H1 (cell line): Measurements from ENCODE around the gene KDM6A. TPM values are rescaled to one million over a fixed set of nuclear protein-coding genes. Genes with fewer than 3 reads are reported as not detected.
A peak's percentile ranks its signal among the peaks of the same experiment; 100 is the strongest.

Experiments used
- CTCF ChIA-PET: fragments of 300-600 bp; sonication (Branson Sonifier 250); formaldehyde crosslinking; loops from one replicate; lab custom pipeline; 2021; ENCODE audit not compliant: partially characterized antibody; lab: Charles Lee
- POLR2A ChIA-PET: fragments of 300-600 bp; sonication (Branson Sonifier 250); formaldehyde crosslinking; loops from one replicate; lab custom pipeline; 2021; ENCODE audit warnings: inconsistent platforms; ENCODE audit not compliant: partially characterized antibody; lab: Charles Lee
- DNase-seq, 2 experiments: peaks; one replicate each; pipeline versions ENCODE4 v3.0.0 to v3.0.0-alpha.2; 2010 to 2022; ENCODE audit warnings: low spot score in 2 of 2, low read depth in 1 of 2, mixed read lengths in 1 of 2
- FAIRE-seq: peaks from 2 replicates; lab custom pipeline; 2011; peaks lifted over from hg19 to GRCh38; lab: Jason Lieb, UNC
- H2AFZ ChIP-seq: 2 replicates; pipeline ENCODE4 v1.8.1; 2012; ENCODE audit warnings: low read length, inconsistent platforms
- H2AK5ac ChIP-seq: 2 replicates; pipeline ENCODE4 v1.6.1; 2013; ENCODE audit warnings: low read depth, low read length
- H2BK120ac ChIP-seq: replicated peaks from 2 replicates; pipeline ENCODE3; 2013; ENCODE audit warnings: low read depth, low read length, inconsistent platforms
- H2BK12ac ChIP-seq: 2 replicates; pipeline ENCODE4 v1.6.1; 2013; ENCODE audit warnings: low read depth, low read length
- H2BK15ac ChIP-seq: 2 replicates; pipeline ENCODE4 v1.6.1; 2013; ENCODE audit warnings: low read length
- H2BK20ac ChIP-seq: 2 replicates; pipeline ENCODE4 v1.6.1; 2013; ENCODE audit warnings: low read length
- H2BK5ac ChIP-seq: 2 replicates; pipeline ENCODE4 v1.6.1; 2013; ENCODE audit warnings: low read depth, low read length
- H3K14ac ChIP-seq: 2 replicates; pipeline ENCODE4 v1.6.1; 2013; ENCODE audit warnings: inconsistent platforms; ENCODE audit not compliant: insufficient read length
- H3K18ac ChIP-seq: 2 replicates; pipeline ENCODE4 v1.6.1; 2013; ENCODE audit warnings: low read length; ENCODE audit errors: extremely low read depth
- H3K23ac ChIP-seq: 2 replicates; pipeline ENCODE4 v1.6.1; 2013; ENCODE audit warnings: inconsistent platforms; ENCODE audit not compliant: insufficient read length
- H3K23me2 ChIP-seq: 2 replicates; pipeline ENCODE4 v1.6.1; 2013; ENCODE audit warnings: low read depth, low read length
- H3K27ac ChIP-seq: 2 replicates; pipeline ENCODE4 v1.6.1; 2011; ENCODE audit warnings: low read depth, low read length, inconsistent platforms
- H3K27me3 ChIP-seq, 4 experiments: replicated peaks in 1 of 4; 1 replicate in 1 of 4; 2 replicates in 3 of 4; pipeline versions ENCODE4 v1.6.1 to v1.8.1; 2011 to 2013; ENCODE audit warnings: low read length in 3 of 4, mild to moderate bottlenecking in 3 of 4, inconsistent platforms in 2 of 4, mixed read lengths in 2 of 4, moderate library complexity in 1 of 4; ENCODE audit not compliant: control insufficient read depth in 3 of 4, insufficient read depth in 3 of 4; ENCODE audit errors: extremely low read depth in 1 of 4
- H3K36me3 ChIP-seq, 4 experiments: 2 replicates each; pipeline versions ENCODE4 v1.6.1 to v1.8.1; 2011 to 2013; ENCODE audit warnings: mild to moderate bottlenecking in 4 of 4, low read length in 3 of 4, moderate library complexity in 2 of 4, control low read depth in 1 of 4, inconsistent platforms in 1 of 4; ENCODE audit not compliant: insufficient read depth in 4 of 4, control insufficient read depth in 2 of 4
- H3K4ac ChIP-seq: replicated peaks from 2 replicates; pipeline ENCODE3; 2013; ENCODE audit warnings: low read length, low read depth, mixed read lengths, inconsistent platforms; ENCODE audit not compliant: insufficient read length
- H3K4me1 ChIP-seq, 4 experiments: replicated peaks in 1 of 4; 1 replicate in 1 of 4; 2 replicates in 3 of 4; pipeline versions ENCODE4 v1.6.1 to v1.8.1; 2011 to 2013; ENCODE audit warnings: low read length in 3 of 4, inconsistent platforms in 2 of 4, mixed read lengths in 1 of 4; ENCODE audit not compliant: insufficient read depth in 4 of 4, control insufficient read depth in 3 of 4
- H3K4me2 ChIP-seq, 2 experiments: 2 replicates each; pipeline versions ENCODE4 v1.6.1 to v1.8.1; 2011 to 2013; ENCODE audit warnings: low read depth in 2 of 2, low read length in 2 of 2, control low read depth in 1 of 2, inconsistent platforms in 1 of 2, mild to moderate bottlenecking in 1 of 2; ENCODE audit not compliant: insufficient read depth in 1 of 2
- H3K4me3 ChIP-seq, 4 experiments: fragments of 200-600, 300-600 bp in 1 of 4; sonication (generic), shearing (Covaris generic), sonication (Bioruptor Twin) in 1 of 4; 2 replicates each; pipeline versions ENCODE4 v1.5.1 to v1.8.1; 2011 to 2016; ENCODE audit warnings: low read length in 4 of 4, low read depth in 3 of 4, control low read depth in 2 of 4, inconsistent platforms in 2 of 4, mild to moderate bottlenecking in 2 of 4, mixed read lengths in 1 of 4, moderate library complexity in 1 of 4; ENCODE audit not compliant: insufficient read depth in 2 of 4; ENCODE audit errors: extremely low read depth in 1 of 4
- H3K56ac ChIP-seq: replicated peaks from 2 replicates; pipeline ENCODE3; 2013; ENCODE audit warnings: low read depth, mild to moderate bottlenecking, mixed read lengths, low read length, inconsistent platforms; ENCODE audit not compliant: insufficient read length
- H3K79me1 ChIP-seq: 2 replicates; pipeline ENCODE4 v1.6.1; 2013; ENCODE audit warnings: low read depth, low read length, control low read depth
- H3K79me2 ChIP-seq, 2 experiments: 2 replicates each; pipeline versions ENCODE4 v1.6.1 to v1.8.1; 2012 to 2013; ENCODE audit warnings: low read length in 2 of 2, mild to moderate bottlenecking in 2 of 2, inconsistent platforms in 1 of 2; ENCODE audit not compliant: insufficient read depth in 2 of 2, control insufficient read depth in 1 of 2
- H3K9ac ChIP-seq, 4 experiments: replicated peaks in 1 of 4; 1 replicate in 1 of 4; 2 replicates in 3 of 4; pipeline versions ENCODE4 v1.6.1 to v1.8.1; 2011 to 2013; ENCODE audit warnings: low read depth in 3 of 4, low read length in 3 of 4, control low read depth in 2 of 4, mild to moderate bottlenecking in 2 of 4, moderate library complexity in 2 of 4, inconsistent platforms in 1 of 4; ENCODE audit errors: extremely low read depth in 1 of 4
- H3K9me3 ChIP-seq, 2 experiments: 2 replicates each; pipeline versions ENCODE4 v1.6.1 to v1.8.1; 2012 to 2013; ENCODE audit warnings: mild to moderate bottlenecking in 2 of 2, moderate library complexity in 2 of 2, control low read depth in 1 of 2, inconsistent platforms in 1 of 2, low read depth in 1 of 2, low read length in 1 of 2, mixed read lengths in 1 of 2; ENCODE audit not compliant: insufficient read depth in 2 of 2
- H4K20me1 ChIP-seq, 2 experiments: replicated peaks in 1 of 2; 2 replicates each; pipeline versions ENCODE3 to v1.8.1; 2011 to 2013; ENCODE audit warnings: inconsistent platforms in 2 of 2, low read length in 2 of 2, mild to moderate bottlenecking in 1 of 2; ENCODE audit not compliant: insufficient read depth in 2 of 2, control insufficient read depth in 1 of 2
- H4K5ac ChIP-seq: 2 replicates; pipeline ENCODE4 v1.6.1; 2013; ENCODE audit warnings: low read length, low read depth, mixed read lengths, inconsistent platforms; ENCODE audit not compliant: insufficient read length
- H4K8ac ChIP-seq: 2 replicates; pipeline ENCODE4 v1.8.0; 2013; ENCODE audit warnings: mild to moderate bottlenecking, moderate library complexity, low read length, inconsistent platforms; ENCODE audit not compliant: insufficient read depth; ENCODE audit errors: extremely low read depth
- H4K91ac ChIP-seq: replicated peaks from 2 replicates; pipeline ENCODE3; 2013; ENCODE audit warnings: low read length, mixed read lengths, inconsistent platforms; ENCODE audit not compliant: insufficient read length
- CEBPB ChIP-seq: IDR thresholded peaks from 2 replicates; pipeline ENCODE4 v1.6.1; 2012; ENCODE audit warnings: low read depth, low read length
- POLR2A ChIP-seq, 2 experiments: IDR thresholded peaks; 1 replicate in 1 of 2; 2 replicates in 1 of 2; pipeline ENCODE4 v1.6.1; 2011; ENCODE audit warnings: low read depth in 2 of 2, low read length in 2 of 2, mild to moderate bottlenecking in 2 of 2; ENCODE audit errors: control extremely low read depth in 1 of 2
- RNF2 ChIP-seq: fragments of 200-900, 300-1000 bp; sonication (generic); IDR thresholded peaks from 2 replicates; pipeline ENCODE4 v1.7.1; 2016; ENCODE audit warnings: borderline replicate concordance, low read depth, mild to moderate bottlenecking, antibody characterized with exemption, low read length; ENCODE audit not compliant: poor library complexity, severe bottlenecking; ENCODE audit errors: missing control alignments
- WGBS, 2 experiments: shearing (Covaris generic) in 1 of 2; methylation state at CpG; one replicate each; pipeline versions ENCODE4 v1.1.6 to v1.1.7; 2013 to 2015; ENCODE audit warnings: low lambda C conversion rate in 2 of 2, mixed read lengths in 2 of 2, inconsistent platforms in 1 of 2, low coverage in 1 of 2, missing lambda C conversion rate in 1 of 2; ENCODE audit not compliant: insufficient replicate concordance in 2 of 2, insufficient coverage in 1 of 2, insufficient read length in 1 of 2; ENCODE audit errors: extremely low coverage in 1 of 2, missing lambda C conversion rate in 1 of 2; 5-methylcytosine and 5-hydroxymethylcytosine counted together
- polyA plus RNA-seq, 7 experiments: library from polyadenylated mRNA; depleted of rRNA in 3 of 7; stranded (reverse) in 5 of 7; unstranded in 2 of 7; fragments of >200 nt in 5 of 7; fragments of 200-250 nt in 2 of 7; gene quantifications; 1 replicate in 5 of 7; 2 replicates in 1 of 7; 4 replicates in 1 of 7; pipeline versions ENCODE4 v1.2.1 to v1.2.3, GENCODE V29; 2011 to 2013; ENCODE audit warnings: missing spikeins in 2 of 7, mixed read lengths in 2 of 7
- total RNA-seq: library from RNA; stranded (reverse); fragmentation: NEBNext Ultra II Directional; extraction: Animal tissue kit (Norgen Biotek cat#: 25700); gene quantifications from 2 replicates; pipeline ENCODE4 v1.2.1, GENCODE V29; 2021

The KDM6A gene
- total and polyA plus RNA-seq, 2 of the 8 experiments (the other 6 are each of a cell fraction or from before 2014, with no cell fraction given): 43.5 to 58.4 TPM

DNA sequence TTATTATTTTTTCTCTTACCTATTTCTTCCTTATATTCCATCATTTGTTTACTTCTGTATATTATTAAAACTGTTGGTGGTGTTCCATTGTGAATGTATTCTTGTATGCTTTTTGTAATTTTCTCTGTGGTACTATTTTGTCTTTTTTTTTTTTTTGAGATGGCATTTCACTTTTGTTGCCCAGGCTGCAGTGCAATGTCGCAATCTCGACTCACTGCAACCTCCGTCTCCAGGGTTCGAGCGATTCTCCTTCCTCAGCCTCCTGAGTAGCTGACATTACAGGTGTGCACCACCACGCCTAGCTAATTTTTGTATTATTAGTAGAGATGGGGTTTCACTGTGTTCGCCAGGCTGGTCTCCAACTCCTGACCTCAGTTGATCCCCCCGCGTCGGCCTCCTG, 8.6 kb downstream of the KDM6A start:
- no peak overlapping the region for H3K9ac ChIP-seq
- H3K4me3 ChIP-seq: no peak overlapping the region
- H3K4me1 ChIP-seq: 0 out of 7 replicates have a peak, but pooled peaks cover 0 to 3% (median 0%) of the 10 kb centered on the region in 4 experiments
- H2BK15ac ChIP-seq: no peak overlapping the region
- peak; percentile 60; the same call in 1 of the 2 replicates for TF ChIP-seq CEBPB
- no peak for TF ChIP-seq POLR2A (IDR thresholded peaks at IDR 0.05; ENCODE audit: control extremely low read depth in 1 of 2, low read depth in 2 of 2, low read length in 2 of 2)
- TF ChIP-seq RNF2: no peak
- H2AFZ ChIP-seq: no peak overlapping the region
- H2BK5ac ChIP-seq: no peak overlapping the region
- peaks cover 0 to 3% (median 0%) of the 10 kb centered on the region in 4 experiments; a peak in 1 of 8 replicates for H3K36me3 ChIP-seq
- no peaks in the 10 kb centered on the region for H3K9me3 ChIP-seq
- no peak overlapping the region for H3K27ac ChIP-seq
- H3K27me3 ChIP-seq: no peaks in the 10 kb centered on the region
- peaks cover 0 to 1% of the 10 kb centered on the region in 2 experiments for H4K20me1 ChIP-seq
- H3K18ac ChIP-seq: no peak overlapping the region
- no peak overlapping the region for H3K4me2 ChIP-seq
- H3K14ac ChIP-seq: no peak overlapping the region
- ChIA-PET CTCF (no interaction called here), POLR2A (interaction anchor here (0.6 to 1.4 kb wide), 2 partner anchors 17 kb away, joined by 3 read pairs; no protein-coding TSS in a partner anchor)
- no peak overlapping the region for H3K23ac ChIP-seq
- H3K23me2 ChIP-seq: no peaks in the 10 kb centered on the region
- no peak overlapping the region for H4K5ac ChIP-seq
- H3K4ac ChIP-seq: no peak overlapping the region
- peaks cover 15 to 95% of the 10 kb centered on the region in 2 experiments; a peak in 3 of 4 replicates for H3K79me2 ChIP-seq
- no peak overlapping the region for H3K56ac ChIP-seq
- no peak overlapping the region for H2AK5ac ChIP-seq
- no peak overlapping the region for H4K8ac ChIP-seq
- no peak overlapping the region for H4K91ac ChIP-seq
- H3K79me1 ChIP-seq: no peaks in the 10 kb centered on the region
- FAIRE-seq (no peak), DNase-seq (no peak)
- no peak overlapping the region for H2BK120ac ChIP-seq
- H2BK20ac ChIP-seq: no peak overlapping the region
- WGBS, 2 experiments: 97% methylated on average over 5 of the region's 10 CpGs; no CpG with 5 or more reads in 1 of the 2 experiments
- H2BK12ac ChIP-seq: no peak overlapping the region
